K562 (cell line): ENCODE data around the gene GLRX2. TPM values are rescaled to one million over a fixed set of nuclear protein-coding genes. Genes with fewer than 3 reads are reported as not detected.
A peak's percentile ranks its signal among the peaks of the same experiment; 100 is the strongest.

Source experiments
- ARID3B ChIP-seq: fragments of 250-450 bp; sonication (Bioruptor Pico); IDR thresholded peaks from 2 replicates; pipeline ENCODE4 v1.4.0; 2020; ENCODE audit warnings: borderline replicate concordance
- ELF1 ChIP-seq: fragments of 200-800 bp; sonication (Bioruptor generic); IDR thresholded peaks from 2 replicates; pipeline ENCODE4 v1.6.1; 2016; ENCODE audit warnings: missing genetic modification characterization, missing compliant biosample characterization
- ERF ChIP-seq: fragments of 450-650 bp; formaldehyde crosslinking; IDR thresholded peaks from 2 replicates; pipeline ENCODE4 v1.4.0; 2020; ENCODE audit warnings: mild to moderate bottlenecking, mixed read lengths
- KAT2B ChIP-seq: IDR thresholded peaks from one replicate; pipeline ENCODE4 v1.6.1; 2012; ENCODE audit warnings: low read depth, mild to moderate bottlenecking, control low read depth, inconsistent platforms, low read length, moderate library complexity
- KLF6 ChIP-seq: fragments of 250-450 bp; sonication (Bioruptor Pico); IDR thresholded peaks from 2 replicates; pipeline ENCODE4 v1.4.0; 2020; ENCODE audit warnings: mild to moderate bottlenecking, moderate library complexity, borderline replicate concordance
- NCOA6 ChIP-seq: fragments of 450-650 bp; IDR thresholded peaks from 2 replicates; pipeline ENCODE4 v1.6.1; 2017; ENCODE audit warnings: mild to moderate bottlenecking
- NR2F6 ChIP-seq: fragments of 450-650 bp; formaldehyde crosslinking; IDR thresholded peaks from 2 replicates; pipeline ENCODE4 v1.4.0; 2020; ENCODE audit warnings: mild to moderate bottlenecking
- PHF8 ChIP-seq: fragments of 200-600 bp; sonication (generic); IDR thresholded peaks from 2 replicates; pipeline ENCODE4 v1.6.1; 2012; ENCODE audit warnings: mixed run types, mild to moderate bottlenecking, inconsistent platforms, low read length, moderate library complexity, borderline replicate concordance
- PHTF2 ChIP-seq: fragments of 250-450 bp; sonication (Bioruptor Pico); IDR thresholded peaks from 2 replicates; pipeline ENCODE4 v1.5.0; 2021; ENCODE audit warnings: mild to moderate bottlenecking
- POLR2AphosphoS2 ChIP-seq: IDR thresholded peaks from 2 replicates; pipeline ENCODE4 v1.6.1; 2012; ENCODE audit warnings: low read length, improper control_type of control experiment
- POLR2G ChIP-seq: fragments of 200-400 bp; formaldehyde crosslinking; IDR thresholded peaks from 2 replicates; pipeline ENCODE4 v1.6.1; 2017; ENCODE audit warnings: low read depth, mild to moderate bottlenecking, antibody characterized with exemption, low read length, moderate library complexity
- RNF2 ChIP-seq: sonication (generic); IDR thresholded peaks from 2 replicates; pipeline ENCODE4 v1.6.1; 2016
- STAG1 ChIP-seq: sonication (generic); formaldehyde crosslinking; IDR thresholded peaks from 2 replicates; pipeline ENCODE4 v1.5.0; 2020; ENCODE audit warnings: missing genetic modification reagents, borderline replicate concordance
- ZNF146 ChIP-seq: IDR thresholded peaks from one replicate; pipeline ENCODE4 v1.6.1; 2018; ENCODE audit warnings: missing compliant biosample characterization; ENCODE audit not compliant: unreplicated experiment
- ZNF407 ChIP-seq: fragments of 450-650 bp; IDR thresholded peaks from 2 replicates; pipeline ENCODE4 v1.6.1; 2016; ENCODE audit warnings: low read depth
- ZNF431 ChIP-seq: sonication (generic); formaldehyde crosslinking; IDR thresholded peaks from 2 replicates; pipeline ENCODE4 v1.8.0; 2022; ENCODE audit warnings: mild to moderate bottlenecking, missing genetic modification reagents
- ZNF717 ChIP-seq: fragments of 250-450 bp; sonication (Bioruptor Pico); IDR thresholded peaks from 2 replicates; pipeline ENCODE4 v1.5.0; 2021
- polyA plus RNA-seq, 8 experiments: library from polyadenylated mRNA; depleted of rRNA in 4 of 8; stranded (reverse) in 5 of 8; unstranded in 3 of 8; fragments of >200 nt; fragmentation: Nextera tagmentation in 2 of 8; fragmentation: Illumina TruSeq in 1 of 8; extraction: Ambion mirVana in 2 of 8; extraction: Trizol in 1 of 8; gene quantifications; 2 replicates each; pipeline versions ENCODE4 v1.2.1 to v1.2.3, GENCODE V29; 2011 to 2014; ENCODE audit warnings: inconsistent platforms in 1 of 8, missing spikeins in 1 of 8
- total RNA-seq, 7 experiments: library from RNA; depleted of rRNA in 6 of 7; stranded (reverse); fragments of >200 nt in 6 of 7; fragmentation: Illumina TruSeq in 2 of 7; extraction: Trizol in 2 of 7; gene quantifications; 2 replicates each; pipeline versions ENCODE4 v1.2.1 to v1.2.3, GENCODE V29; 2011 to 2021; ENCODE audit warnings: low replicate concordance in 1 of 7

Gene GLRX2
- total and polyA plus RNA-seq, 9 of the 15 experiments (the other 6 are each of a cell fraction or from before 2014, with no cell fraction given) = 13.3 to 82.6 (median 55.1) TPM

- TF ChIP-seq PHTF2 (CRISPR knock-in tag) (no peak), NR2F6 (CRISPR knock-in tag) (0 out of 2 replicates have a peak, but pooled peaks have one; percentile 17), KAT2B (peak; percentile 29), ELF1 (tag) (peak; percentile 62; the same call in 1 of the 2 replicates), ARID3B (CRISPR knock-in tag) (no peak), ZNF431 (CRISPR knock-in tag) (peak; percentile 81), KLF6 (peak; percentile 39; the same call in 1 of the 2 replicates), ERF (0 out of 2 replicates have a peak, but pooled peaks have one; percentile 41), POLR2AphosphoS2 (no peak; the same call in 1 of the 2 replicates), NCOA6 (peak; percentile 69; the same call in 1 of the 2 replicates), ZNF717 (no peak), POLR2G (peak; percentile 99), STAG1 (CRISPR knock-in tag) (no peak), PHF8 (peak; percentile 93), RNF2 (peak; percentile 74), ZNF146 (CRISPR knock-in tag) (peak; percentile 17), ZNF407 (0 out of 2 replicates have a peak, but pooled peaks have one; percentile 30)
Observed at GRCh38 chr1:193121616-193122593, 16.7 kb upstream of the GLRX2 start, which contains the start of gene CDC73 (continued).
